ENCODE results near the gene GBP7.
"Not testable (repeated sequence)": the region's sequence is repeated elsewhere in the genome, so short reads cannot be mapped to it uniquely, and the experiment has no call there.

GBP7 gene

DNA sequence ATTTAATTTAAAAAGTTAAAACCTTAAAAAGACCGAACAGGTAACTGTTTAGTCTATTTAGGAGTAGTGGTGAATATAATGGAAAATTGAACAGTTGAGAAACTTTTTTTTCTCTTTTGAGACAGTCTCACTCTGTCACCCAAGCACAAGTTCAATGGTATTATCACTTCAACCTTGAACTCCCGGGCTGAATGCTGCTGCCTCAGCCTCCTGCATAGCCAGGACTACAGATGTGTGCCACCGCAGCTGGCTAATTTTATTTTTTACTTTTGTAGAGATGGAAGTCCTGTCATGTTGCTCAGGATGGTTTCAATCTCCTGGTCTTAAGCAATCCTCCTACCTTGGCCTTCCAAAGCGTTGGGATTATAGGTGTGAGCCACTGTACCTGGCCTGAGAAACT is 33.6 kb downstream of the GBP7 start:
- Histone ChIP-seq H3K36me3 (ENCODE audit: control insufficient read depth, low read length) (no peaks in the 10 kb centered on the region), H3K79me2 (ENCODE audit: control insufficient read depth, low read length) (no peaks in the 10 kb centered on the region), H3F3A (ENCODE audit: control insufficient read depth, insufficient read depth) (no peaks in the 10 kb centered on the region), H3K9me2 (replicated peaks; ENCODE audit: control insufficient read depth, low read length) (no peaks in the 10 kb centered on the region), H3K4me1 (ENCODE audit: control insufficient read depth, low read length) (no peaks in the 10 kb centered on the region), H3K9me3 (ENCODE audit: control insufficient read depth, insufficient read depth, low read length) (no peaks in the 10 kb centered on the region), H3K4me3 (ENCODE audit: low read length) (no peak overlapping the region), H3K27me3 (ENCODE audit: control insufficient read depth, low read length) (no peaks in the 10 kb centered on the region), H4K20me1 (ENCODE audit: control insufficient read depth, insufficient read depth, low read depth, low read length) (no peaks in the 10 kb centered on the region), H3K27ac (ENCODE audit: low read depth, low read length) (no peak overlapping the region), H3K4me2 (ENCODE audit: low read length) (no peak overlapping the region)
- no peak for TF ChIP-seq EZH2phosphoT487 (IDR thresholded peaks at IDR 0.05; ENCODE audit: borderline replicate concordance, low read length)
- TF ChIP-seq, protein P1, sequence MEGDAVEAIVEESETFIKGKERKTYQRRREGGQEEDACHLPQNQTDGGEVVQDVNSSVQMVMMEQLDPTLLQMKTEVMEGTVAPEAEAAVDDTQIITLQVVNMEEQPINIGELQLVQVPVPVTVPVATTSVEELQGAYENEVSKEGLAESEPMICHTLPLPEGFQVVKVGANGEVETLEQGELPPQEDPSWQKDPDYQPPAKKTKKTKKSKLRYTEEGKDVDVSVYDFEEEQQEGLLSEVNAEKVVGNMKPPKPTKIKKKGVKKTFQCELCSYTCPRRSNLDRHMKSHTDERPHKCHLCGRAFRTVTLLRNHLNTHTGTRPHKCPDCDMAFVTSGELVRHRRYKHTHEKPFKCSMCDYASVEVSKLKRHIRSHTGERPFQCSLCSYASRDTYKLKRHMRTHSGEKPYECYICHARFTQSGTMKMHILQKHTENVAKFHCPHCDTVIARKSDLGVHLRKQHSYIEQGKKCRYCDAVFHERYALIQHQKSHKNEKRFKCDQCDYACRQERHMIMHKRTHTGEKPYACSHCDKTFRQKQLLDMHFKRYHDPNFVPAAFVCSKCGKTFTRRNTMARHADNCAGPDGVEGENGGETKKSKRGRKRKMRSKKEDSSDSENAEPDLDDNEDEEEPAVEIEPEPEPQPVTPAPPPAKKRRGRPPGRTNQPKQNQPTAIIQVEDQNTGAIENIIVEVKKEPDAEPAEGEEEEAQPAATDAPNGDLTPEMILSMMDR (IDR thresholded peaks at IDR 0.05; ENCODE audit: low read depth, low read length, poor library complexity, severe bottlenecking) = no peak

DNA sequence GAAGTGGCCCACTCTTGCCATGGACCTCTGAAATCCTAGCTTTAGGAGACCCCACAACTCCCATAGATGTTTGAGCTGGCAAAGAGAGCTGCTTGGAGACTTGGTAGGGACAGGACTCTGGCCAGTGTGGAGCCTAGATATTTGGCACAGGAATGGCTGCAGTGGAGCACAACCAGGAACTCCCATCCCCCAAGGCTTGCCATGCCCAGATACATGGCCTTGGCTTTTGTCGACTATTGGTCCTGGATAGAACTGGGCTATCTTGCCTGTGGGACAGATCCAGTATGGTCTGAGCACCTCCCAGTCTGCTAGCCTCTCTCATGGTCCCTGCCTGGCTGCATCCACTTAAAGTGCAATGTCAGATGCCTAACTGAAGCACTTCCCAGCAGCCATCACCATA is 42.1 kb downstream of the GBP7 start:
- Histone ChIP-seq H3K27ac (ENCODE audit: low read depth, low read length) (no peak overlapping the region), H3K9me3 (ENCODE audit: control insufficient read depth, insufficient read depth, low read length) (no peaks in the 10 kb centered on the region), H3K4me1 (ENCODE audit: control insufficient read depth, low read length) (no peaks in the 10 kb centered on the region), H3K27me3 (ENCODE audit: control insufficient read depth, low read length) (no peaks in the 10 kb centered on the region), H3K79me2 (ENCODE audit: control insufficient read depth, low read length) (no peaks in the 10 kb centered on the region), H3K4me2 (ENCODE audit: low read length) (no peak overlapping the region), H3F3A (ENCODE audit: control insufficient read depth, insufficient read depth) (no peaks in the 10 kb centered on the region), H3K36me3 (ENCODE audit: control insufficient read depth, low read length) (no peaks in the 10 kb centered on the region), H3K9me2 (replicated peaks; ENCODE audit: control insufficient read depth, low read length) (no peaks in the 10 kb centered on the region), H4K20me1 (ENCODE audit: control insufficient read depth, insufficient read depth, low read depth, low read length) (no peaks in the 10 kb centered on the region), H3K4me3 (ENCODE audit: low read length) (no peak overlapping the region)
- no peak for TF ChIP-seq EZH2phosphoT487 (IDR thresholded peaks at IDR 0.05; ENCODE audit: borderline replicate concordance, low read length)
- TF ChIP-seq, protein P1 (IDR thresholded peaks at IDR 0.05; ENCODE audit: low read depth, low read length, poor library complexity, severe bottlenecking) = no peak

DNA sequence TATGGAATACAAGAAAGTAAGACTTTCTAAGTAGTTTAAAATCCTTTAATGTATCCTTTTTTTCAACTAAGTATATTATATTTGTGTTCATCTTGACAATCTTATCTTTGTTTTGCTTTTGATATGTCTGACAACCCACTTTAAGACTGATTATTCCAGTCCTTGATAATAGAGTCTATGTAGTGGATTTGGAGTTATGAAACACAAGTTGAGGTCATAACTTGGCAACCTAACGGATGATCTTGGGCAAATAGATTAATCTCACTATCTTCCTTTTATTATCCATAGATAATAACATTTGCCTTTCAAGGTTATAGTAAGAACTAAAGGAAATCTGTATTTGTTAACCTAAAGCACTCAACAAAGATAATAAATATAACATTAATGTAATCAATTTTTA is 45.1 kb downstream of the GBP7 start:
- H3K4me1 ChIP-seq (ENCODE audit: control insufficient read depth, low read length) = no peaks in the 10 kb centered on the region
- no peaks in the 10 kb centered on the region for H3K27me3 ChIP-seq (ENCODE audit: control insufficient read depth, low read length)
- H3K36me3 ChIP-seq (ENCODE audit: control insufficient read depth, low read length) = no peaks in the 10 kb centered on the region
- H3K27ac ChIP-seq (ENCODE audit: low read depth, low read length) = no peak overlapping the region
- no peak overlapping the region for H3K4me2 ChIP-seq (ENCODE audit: low read length)
- H3K79me2 ChIP-seq (ENCODE audit: control insufficient read depth, low read length) = no peaks in the 10 kb centered on the region
- H3F3A ChIP-seq (ENCODE audit: control insufficient read depth, insufficient read depth) = no peaks in the 10 kb centered on the region
- H3K9me2 ChIP-seq (replicated peaks; ENCODE audit: control insufficient read depth, low read length) = no peaks in the 10 kb centered on the region
- H3K4me3 ChIP-seq (ENCODE audit: low read length) = no peak overlapping the region
- no peaks in the 10 kb centered on the region for H3K9me3 ChIP-seq (ENCODE audit: control insufficient read depth, insufficient read depth, low read length)
- TF ChIP-seq EZH2phosphoT487 (IDR thresholded peaks at IDR 0.05; ENCODE audit: borderline replicate concordance, low read length) = no peak
- TF ChIP-seq, protein P1 (IDR thresholded peaks at IDR 0.05; ENCODE audit: low read depth, low read length, poor library complexity, severe bottlenecking) = no peak
- H4K20me1 ChIP-seq (ENCODE audit: control insufficient read depth, insufficient read depth, low read depth, low read length) = no peaks in the 10 kb centered on the region

DNA sequence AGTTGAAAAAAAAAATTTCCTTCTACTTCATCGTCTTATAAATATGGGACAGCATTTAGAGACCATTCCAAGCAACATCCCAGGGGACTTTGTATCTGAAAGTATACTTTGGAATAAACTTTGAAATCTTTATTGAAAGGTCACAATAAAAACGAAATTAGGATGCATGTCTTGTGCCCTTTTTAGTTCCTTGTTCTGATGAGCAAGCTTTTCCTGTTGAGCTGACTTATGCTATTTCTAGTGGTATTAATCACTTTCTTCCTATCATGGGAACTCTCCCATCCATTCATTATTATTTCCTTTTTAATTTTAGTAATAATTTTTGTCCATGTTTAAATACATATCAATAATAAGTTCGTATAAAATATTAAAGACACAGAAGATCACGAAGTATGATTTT is 45.9 kb downstream of the GBP7 start:
- no peaks in the 10 kb centered on the region for H3K36me3 ChIP-seq (ENCODE audit: control insufficient read depth, low read length)
- H3K27ac ChIP-seq (ENCODE audit: low read depth, low read length) = no peak overlapping the region
- H3F3A ChIP-seq (ENCODE audit: control insufficient read depth, insufficient read depth) = no peaks in the 10 kb centered on the region
- no peaks in the 10 kb centered on the region for H3K9me3 ChIP-seq (ENCODE audit: control insufficient read depth, insufficient read depth, low read length)
- no peak overlapping the region for H3K4me2 ChIP-seq (ENCODE audit: low read length)
- H3K27me3 ChIP-seq (ENCODE audit: control insufficient read depth, low read length) = no peaks in the 10 kb centered on the region
- no peaks in the 10 kb centered on the region for H3K4me1 ChIP-seq (ENCODE audit: control insufficient read depth, low read length)
- H3K79me2 ChIP-seq (ENCODE audit: control insufficient read depth, low read length) = no peaks in the 10 kb centered on the region
- no peaks in the 10 kb centered on the region for H4K20me1 ChIP-seq (ENCODE audit: control insufficient read depth, insufficient read depth, low read depth, low read length)
- no peaks in the 10 kb centered on the region for H3K9me2 ChIP-seq (replicated peaks; ENCODE audit: control insufficient read depth, low read length)
- no peak overlapping the region for H3K4me3 ChIP-seq (ENCODE audit: low read length)
- TF ChIP-seq, protein P1 (IDR thresholded peaks at IDR 0.05; ENCODE audit: low read depth, low read length, poor library complexity, severe bottlenecking) = no peak
- TF ChIP-seq EZH2phosphoT487 (IDR thresholded peaks at IDR 0.05; ENCODE audit: borderline replicate concordance, low read length) = no peak

DNA sequence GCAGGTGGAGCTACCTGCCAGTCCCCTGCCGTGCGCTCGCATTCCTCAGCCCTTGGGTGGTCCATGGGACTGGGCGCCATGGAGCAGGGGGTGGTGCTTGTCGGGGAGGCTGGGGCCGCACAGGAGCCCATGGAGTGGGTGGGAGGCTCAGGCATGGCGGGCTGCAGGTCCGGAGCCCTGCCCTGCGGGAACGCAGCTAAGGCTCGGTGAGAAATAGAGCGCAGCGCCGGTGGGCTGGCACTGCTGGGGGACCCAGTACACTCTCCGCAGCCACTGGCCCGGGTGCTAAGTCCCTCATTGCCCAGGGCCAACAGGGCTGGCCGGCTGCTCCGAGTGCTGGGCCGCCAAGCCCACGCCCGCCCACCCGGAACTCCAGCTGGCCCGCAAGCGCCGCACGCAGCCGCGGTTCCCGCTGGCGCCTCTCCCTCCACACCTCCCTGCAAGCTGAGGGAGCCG is 47.8 kb downstream of the GBP7 start:
- H3K27ac ChIP-seq (ENCODE audit: low read depth, low read length); H3K36me3 ChIP-seq (ENCODE audit: control insufficient read depth, low read length); H3K9me2 ChIP-seq (replicated peaks; ENCODE audit: control insufficient read depth, low read length); H3K4me3 ChIP-seq (ENCODE audit: low read length); H3K79me2 ChIP-seq (ENCODE audit: control insufficient read depth, low read length); H3K4me2 ChIP-seq (ENCODE audit: low read length); H3K27me3 ChIP-seq (ENCODE audit: control insufficient read depth, low read length); H3K4me1 ChIP-seq (ENCODE audit: control insufficient read depth, low read length); H4K20me1 ChIP-seq (ENCODE audit: control insufficient read depth, insufficient read depth, low read depth, low read length); H3F3A ChIP-seq (ENCODE audit: control insufficient read depth, insufficient read depth); H3K9me3 ChIP-seq (ENCODE audit: control insufficient read depth, insufficient read depth, low read length): not testable (repeated sequence)
